C4-2B (cell line): ENCODE results near the gene BRIX1.

ENCODE experiments used
- H3K27ac ChIP-seq: fragments of 450-650 bp; 2 replicates; pipeline ENCODE4 v1.5.1; 2017
- ZFX ChIP-seq: fragments of 450-650 bp; IDR thresholded peaks from 2 replicates; pipeline ENCODE4 v1.6.1; 2017
- TF ChIP-seq, protein P1 (sequence below): fragments of 450-650 bp; conservative IDR thresholded peaks from 2 replicates; pipeline ENCODE4 v1.5.1; 2017; ENCODE audit warnings: mild to moderate bottlenecking

The BRIX1 gene

DNA sequence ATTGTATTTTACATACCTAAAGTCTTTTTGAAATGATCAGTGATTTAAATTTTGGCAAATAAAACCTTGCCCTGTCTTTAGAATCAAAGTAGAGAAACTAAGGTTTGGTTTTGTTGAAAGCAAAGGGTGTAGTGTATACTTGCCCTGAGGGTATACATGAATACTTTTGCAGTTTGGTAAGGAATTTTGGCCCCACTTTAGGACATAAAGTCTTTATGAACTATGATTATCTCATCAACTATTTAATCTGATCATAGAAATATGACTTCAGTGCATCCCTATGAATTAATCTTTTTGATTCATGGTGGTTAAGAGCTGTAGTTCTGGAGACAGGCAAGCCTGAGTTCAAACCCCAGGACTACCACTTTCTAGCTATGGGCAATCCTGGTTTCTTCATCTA, 17.9 kb upstream of the BRIX1 start:
- no peak overlapping the region for H3K27ac ChIP-seq
- TF ChIP-seq ZFX, result no peak
- TF ChIP-seq, protein P1, sequence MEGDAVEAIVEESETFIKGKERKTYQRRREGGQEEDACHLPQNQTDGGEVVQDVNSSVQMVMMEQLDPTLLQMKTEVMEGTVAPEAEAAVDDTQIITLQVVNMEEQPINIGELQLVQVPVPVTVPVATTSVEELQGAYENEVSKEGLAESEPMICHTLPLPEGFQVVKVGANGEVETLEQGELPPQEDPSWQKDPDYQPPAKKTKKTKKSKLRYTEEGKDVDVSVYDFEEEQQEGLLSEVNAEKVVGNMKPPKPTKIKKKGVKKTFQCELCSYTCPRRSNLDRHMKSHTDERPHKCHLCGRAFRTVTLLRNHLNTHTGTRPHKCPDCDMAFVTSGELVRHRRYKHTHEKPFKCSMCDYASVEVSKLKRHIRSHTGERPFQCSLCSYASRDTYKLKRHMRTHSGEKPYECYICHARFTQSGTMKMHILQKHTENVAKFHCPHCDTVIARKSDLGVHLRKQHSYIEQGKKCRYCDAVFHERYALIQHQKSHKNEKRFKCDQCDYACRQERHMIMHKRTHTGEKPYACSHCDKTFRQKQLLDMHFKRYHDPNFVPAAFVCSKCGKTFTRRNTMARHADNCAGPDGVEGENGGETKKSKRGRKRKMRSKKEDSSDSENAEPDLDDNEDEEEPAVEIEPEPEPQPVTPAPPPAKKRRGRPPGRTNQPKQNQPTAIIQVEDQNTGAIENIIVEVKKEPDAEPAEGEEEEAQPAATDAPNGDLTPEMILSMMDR, result no peak

DNA sequence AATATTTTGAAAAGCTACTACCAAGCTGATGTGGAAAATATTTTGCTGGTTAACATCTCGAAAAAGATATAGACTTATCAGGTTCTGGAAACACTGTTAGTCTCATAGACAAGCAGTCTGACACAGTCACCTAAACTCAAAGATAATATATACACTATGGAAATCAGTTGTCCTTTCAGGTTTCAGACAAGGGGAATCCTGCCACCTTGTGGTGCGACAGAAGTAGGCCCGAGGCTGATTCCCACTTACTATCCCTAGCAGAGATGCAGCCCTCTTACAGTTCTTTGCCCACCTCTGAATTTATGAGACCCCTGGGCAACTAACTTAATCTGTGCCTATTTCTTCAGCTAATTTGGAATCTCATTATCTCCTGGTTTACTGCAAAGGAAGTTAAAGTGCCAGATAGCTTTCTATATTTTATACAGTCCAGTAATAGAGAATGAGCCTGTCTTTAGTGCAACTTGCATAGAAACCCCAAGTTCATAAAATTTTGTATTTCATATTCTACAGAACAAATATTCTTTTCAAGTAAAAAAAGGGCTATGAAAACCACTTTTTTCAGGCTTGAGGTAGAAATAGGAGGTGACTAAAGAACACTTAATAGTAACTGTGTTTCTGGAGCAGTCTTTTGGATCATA, 17.1 kb upstream of the BRIX1 start:
- H3K27ac ChIP-seq, result no peak overlapping the region
- TF ChIP-seq ZFX, result no peak
- TF ChIP-seq, protein P1, result peak; percentile 91

DNA sequence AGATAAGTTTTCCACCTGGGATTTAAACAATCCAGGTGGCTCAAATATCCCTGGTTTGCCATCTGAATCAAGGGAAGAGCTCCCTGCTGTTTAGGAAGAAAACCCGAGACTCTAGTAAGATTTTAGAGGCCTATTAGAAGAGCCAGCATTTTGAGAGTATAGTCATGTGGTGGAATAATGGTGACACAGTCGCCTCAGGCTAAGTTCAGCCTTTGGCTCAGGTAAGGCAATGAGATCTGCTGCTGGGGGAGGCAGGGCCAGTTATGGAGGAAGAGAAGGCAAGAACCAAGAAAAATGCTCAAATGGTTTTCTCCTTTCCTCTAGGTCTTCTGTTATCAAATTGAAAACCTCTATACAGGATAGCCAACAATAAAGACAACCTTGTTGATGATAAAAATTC, 16.4 kb upstream of the BRIX1 start:
- TF ChIP-seq, protein P1, result no peak
- TF ChIP-seq ZFX, result no peak
- no peak overlapping the region for H3K27ac ChIP-seq

DNA sequence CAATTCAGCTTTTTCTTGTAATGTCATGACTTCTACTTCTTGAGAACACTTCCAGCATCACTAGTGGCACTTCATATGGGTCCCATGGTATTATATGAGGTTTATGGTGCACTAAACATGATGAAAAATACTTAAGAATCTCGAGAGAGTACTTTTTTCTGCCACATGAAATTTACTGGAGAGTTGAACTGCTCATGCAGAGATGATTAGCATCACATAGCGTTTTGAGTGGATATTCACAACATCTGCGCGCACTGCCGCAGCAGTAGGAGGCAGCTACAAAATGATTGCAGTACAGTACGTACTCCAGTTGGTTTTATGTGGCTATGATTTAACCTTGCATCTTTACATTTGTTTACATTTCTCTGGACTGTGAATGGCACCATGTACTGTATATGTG, 14.9 kb upstream of the BRIX1 start:
- no peak overlapping the region for H3K27ac ChIP-seq
- TF ChIP-seq, protein P1, result no peak
- TF ChIP-seq ZFX, result no peak

DNA sequence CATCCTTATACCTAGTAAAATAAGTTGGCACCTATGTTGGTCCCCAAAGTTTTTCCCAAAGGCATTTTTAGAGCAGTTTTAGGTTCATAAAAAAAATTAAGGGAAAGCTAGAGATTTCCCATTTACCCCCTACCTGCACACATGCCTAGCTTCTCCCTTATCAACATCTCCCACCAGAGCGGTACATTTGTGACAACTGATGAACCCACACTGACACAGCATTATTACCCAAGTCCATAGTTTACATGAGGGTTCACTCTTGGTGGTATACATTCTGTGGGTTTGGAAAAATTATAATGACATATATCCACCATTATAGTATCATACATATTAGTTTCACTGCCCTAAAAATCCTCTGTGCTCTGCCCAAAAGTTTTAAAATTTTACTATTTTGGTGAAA, 12.3 kb upstream of the BRIX1 start:
- H3K27ac ChIP-seq, result no peak overlapping the region
- TF ChIP-seq, protein P1, result no peak
- TF ChIP-seq ZFX, result no peak

DNA sequence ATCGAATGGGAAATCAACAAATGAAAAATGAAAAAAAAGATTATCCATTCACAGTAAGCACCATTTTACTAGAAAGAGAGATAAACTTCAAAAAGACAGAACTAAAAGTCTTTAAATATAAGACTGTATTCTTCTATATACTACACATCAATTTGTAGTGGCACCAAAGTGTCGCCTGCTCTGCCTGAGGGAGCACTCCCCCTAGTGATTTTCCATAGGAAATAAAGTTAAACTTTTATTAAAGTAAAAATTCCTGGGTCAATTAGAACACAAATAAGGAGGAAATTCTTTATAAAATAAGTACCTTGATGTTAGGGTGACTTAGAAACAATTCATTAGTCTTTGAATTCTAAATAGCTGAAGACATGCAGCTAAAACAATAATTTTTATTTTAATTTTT, 9.9 kb upstream of the BRIX1 start:
- TF ChIP-seq ZFX, result no peak
- TF ChIP-seq, protein P1, result peak; percentile 79
- no peak overlapping the region for H3K27ac ChIP-seq

DNA sequence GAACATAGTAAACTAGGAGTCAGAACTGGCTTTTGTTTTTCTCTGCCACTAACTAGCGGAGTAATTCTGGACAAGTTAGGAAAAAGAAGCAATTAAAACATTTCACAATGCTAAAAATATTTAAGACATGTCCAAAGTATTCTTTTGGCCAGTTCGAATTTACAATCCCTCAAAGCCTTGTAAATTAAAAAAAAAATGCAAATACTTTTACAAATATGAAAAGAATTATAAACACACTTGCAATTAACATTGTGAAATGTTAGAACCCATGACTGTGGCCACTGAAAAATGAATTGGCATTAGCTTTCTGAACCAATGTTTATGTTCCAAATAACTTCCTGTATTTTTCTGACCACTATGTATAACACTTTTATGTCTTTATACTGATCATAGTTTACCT, 2.4 kb upstream of the BRIX1 start:
- TF ChIP-seq, protein P1, result no peak
- TF ChIP-seq ZFX, result no peak
- no peak overlapping the region for H3K27ac ChIP-seq
